GM21737 (cell line): Measurements from ENCODE around the gene ANGPTL2.

ENCODE experiments used
- ATAC-seq: cut with Tn5 transposase; IDR thresholded peaks from one replicate; pipeline ENCODE4 v1.9.1; 2021; ENCODE audit warnings: mild to moderate bottlenecking, moderate library complexity; ENCODE audit not compliant: unreplicated experiment

The ANGPTL2 gene

GRCh38 chr9:127098916-127099553 is 23.4 kb downstream of the ANGPTL2 start:
- ATAC-seq = no peak

- no peak for ATAC-seq
Measured at GRCh38 chr9:127097683-127098082, 24.8 kb downstream of the ANGPTL2 start.

GRCh38 chr9:127096208-127096607 is 26.2 kb downstream of the ANGPTL2 start:
- ATAC-seq = no peak

- no peak for ATAC-seq
Measured at GRCh38 chr9:127095411-127095810, 27.0 kb downstream of the ANGPTL2 start.

GRCh38 chr9:127093319-127094020 is 29.0 kb downstream of the ANGPTL2 start:
- ATAC-seq = no peak

- ATAC-seq = no peak
Measured at GRCh38 chr9:127092041-127092608, 30.3 kb downstream of the ANGPTL2 start.

GRCh38 chr9:127091526-127091925 is 30.9 kb downstream of the ANGPTL2 start:
- ATAC-seq = no peak

GRCh38 chr9:127090341-127090985 is 32.0 kb downstream of the ANGPTL2 start:
- no peak for ATAC-seq

- no peak for ATAC-seq
Measured at GRCh38 chr9:127089631-127090081, 32.8 kb downstream of the ANGPTL2 start.

GRCh38 chr9:127088724-127089615 is 33.5 kb downstream of the ANGPTL2 start:
- no peak for ATAC-seq

GRCh38 chr9:127087836-127088235 is 34.6 kb downstream of the ANGPTL2 start:
- ATAC-seq = no peak

GRCh38 chr9:127087411-127087810 is 35.0 kb downstream of the ANGPTL2 start:
- no peak for ATAC-seq

- ATAC-seq = no peak
Measured at GRCh38 chr9:127086771-127087170, 35.7 kb downstream of the ANGPTL2 start.

GRCh38 chr9:127085186-127085585 is 37.2 kb downstream of the ANGPTL2 start:
- ATAC-seq = no peak

- ATAC-seq = no peak
Measured at GRCh38 chr9:127084076-127085039, 38.1 kb downstream of the ANGPTL2 start.

GRCh38 chr9:127083138-127083980 is 39.1 kb downstream of the ANGPTL2 start:
- ATAC-seq = no peak

- no peak for ATAC-seq
Measured at GRCh38 chr9:127081250-127082185, 40.9 kb downstream of the ANGPTL2 start.
